H1 (cell line): ENCODE results near the gene PDE3A. TPM values are rescaled to one million over a fixed set of nuclear protein-coding genes. Genes with fewer than 3 reads are reported as not detected.

ENCODE experiments used
- CTCF ChIA-PET: fragments of 300-600 bp; sonication (Branson Sonifier 250); formaldehyde crosslinking; loops from one replicate; lab custom pipeline; 2021; ENCODE audit not compliant: partially characterized antibody; lab: Charles Lee
- POLR2A ChIA-PET: fragments of 300-600 bp; sonication (Branson Sonifier 250); formaldehyde crosslinking; loops from one replicate; lab custom pipeline; 2021; ENCODE audit warnings: inconsistent platforms; ENCODE audit not compliant: partially characterized antibody; lab: Charles Lee
- DNase-seq, 2 experiments: peaks; one replicate each; pipeline versions ENCODE4 v3.0.0 to v3.0.0-alpha.2; 2010 to 2022; ENCODE audit warnings: low spot score in 2 of 2, low read depth in 1 of 2, mixed read lengths in 1 of 2
- FAIRE-seq: peaks from 2 replicates; lab custom pipeline; 2011; peaks lifted over from hg19 to GRCh38; lab: Jason Lieb, UNC
- H2AFZ ChIP-seq: 2 replicates; pipeline ENCODE4 v1.8.1; 2012; ENCODE audit warnings: low read length, inconsistent platforms
- H2AK5ac ChIP-seq: 2 replicates; pipeline ENCODE4 v1.6.1; 2013; ENCODE audit warnings: low read depth, low read length
- H2BK120ac ChIP-seq: replicated peaks from 2 replicates; pipeline ENCODE3; 2013; ENCODE audit warnings: low read depth, low read length, inconsistent platforms
- H2BK12ac ChIP-seq: 2 replicates; pipeline ENCODE4 v1.6.1; 2013; ENCODE audit warnings: low read depth, low read length
- H2BK15ac ChIP-seq: 2 replicates; pipeline ENCODE4 v1.6.1; 2013; ENCODE audit warnings: low read length
- H2BK20ac ChIP-seq: 2 replicates; pipeline ENCODE4 v1.6.1; 2013; ENCODE audit warnings: low read length
- H2BK5ac ChIP-seq: 2 replicates; pipeline ENCODE4 v1.6.1; 2013; ENCODE audit warnings: low read depth, low read length
- H3K14ac ChIP-seq: 2 replicates; pipeline ENCODE4 v1.6.1; 2013; ENCODE audit warnings: inconsistent platforms; ENCODE audit not compliant: insufficient read length
- H3K18ac ChIP-seq: 2 replicates; pipeline ENCODE4 v1.6.1; 2013; ENCODE audit warnings: low read length; ENCODE audit errors: extremely low read depth
- H3K23ac ChIP-seq: 2 replicates; pipeline ENCODE4 v1.6.1; 2013; ENCODE audit warnings: inconsistent platforms; ENCODE audit not compliant: insufficient read length
- H3K23me2 ChIP-seq: 2 replicates; pipeline ENCODE4 v1.6.1; 2013; ENCODE audit warnings: low read depth, low read length
- H3K27ac ChIP-seq: 2 replicates; pipeline ENCODE4 v1.6.1; 2011; ENCODE audit warnings: low read depth, low read length, inconsistent platforms
- H3K27me3 ChIP-seq, 4 experiments: replicated peaks in 1 of 4; 1 replicate in 1 of 4; 2 replicates in 3 of 4; pipeline versions ENCODE4 v1.6.1 to v1.8.1; 2011 to 2013; ENCODE audit warnings: low read length in 3 of 4, mild to moderate bottlenecking in 3 of 4, inconsistent platforms in 2 of 4, mixed read lengths in 2 of 4, moderate library complexity in 1 of 4; ENCODE audit not compliant: control insufficient read depth in 3 of 4, insufficient read depth in 3 of 4; ENCODE audit errors: extremely low read depth in 1 of 4
- H3K36me3 ChIP-seq, 4 experiments: 2 replicates each; pipeline versions ENCODE4 v1.6.1 to v1.8.1; 2011 to 2013; ENCODE audit warnings: mild to moderate bottlenecking in 4 of 4, low read length in 3 of 4, moderate library complexity in 2 of 4, control low read depth in 1 of 4, inconsistent platforms in 1 of 4; ENCODE audit not compliant: insufficient read depth in 4 of 4, control insufficient read depth in 2 of 4
- H3K4ac ChIP-seq: replicated peaks from 2 replicates; pipeline ENCODE3; 2013; ENCODE audit warnings: low read length, low read depth, mixed read lengths, inconsistent platforms; ENCODE audit not compliant: insufficient read length
- H3K4me1 ChIP-seq, 4 experiments: replicated peaks in 1 of 4; 1 replicate in 1 of 4; 2 replicates in 3 of 4; pipeline versions ENCODE4 v1.6.1 to v1.8.1; 2011 to 2013; ENCODE audit warnings: low read length in 3 of 4, inconsistent platforms in 2 of 4, mixed read lengths in 1 of 4; ENCODE audit not compliant: insufficient read depth in 4 of 4, control insufficient read depth in 3 of 4
- H3K4me2 ChIP-seq, 2 experiments: 2 replicates each; pipeline versions ENCODE4 v1.6.1 to v1.8.1; 2011 to 2013; ENCODE audit warnings: low read depth in 2 of 2, low read length in 2 of 2, control low read depth in 1 of 2, inconsistent platforms in 1 of 2, mild to moderate bottlenecking in 1 of 2; ENCODE audit not compliant: insufficient read depth in 1 of 2
- H3K4me3 ChIP-seq, 4 experiments: fragments of 200-600, 300-600 bp in 1 of 4; sonication (generic), shearing (Covaris generic), sonication (Bioruptor Twin) in 1 of 4; 2 replicates each; pipeline versions ENCODE4 v1.5.1 to v1.8.1; 2011 to 2016; ENCODE audit warnings: low read length in 4 of 4, low read depth in 3 of 4, control low read depth in 2 of 4, inconsistent platforms in 2 of 4, mild to moderate bottlenecking in 2 of 4, mixed read lengths in 1 of 4, moderate library complexity in 1 of 4; ENCODE audit not compliant: insufficient read depth in 2 of 4; ENCODE audit errors: extremely low read depth in 1 of 4
- H3K56ac ChIP-seq: replicated peaks from 2 replicates; pipeline ENCODE3; 2013; ENCODE audit warnings: low read depth, mild to moderate bottlenecking, mixed read lengths, low read length, inconsistent platforms; ENCODE audit not compliant: insufficient read length
- H3K79me1 ChIP-seq: 2 replicates; pipeline ENCODE4 v1.6.1; 2013; ENCODE audit warnings: low read depth, low read length, control low read depth
- H3K79me2 ChIP-seq, 2 experiments: 2 replicates each; pipeline versions ENCODE4 v1.6.1 to v1.8.1; 2012 to 2013; ENCODE audit warnings: low read length in 2 of 2, mild to moderate bottlenecking in 2 of 2, inconsistent platforms in 1 of 2; ENCODE audit not compliant: insufficient read depth in 2 of 2, control insufficient read depth in 1 of 2
- H3K9ac ChIP-seq, 4 experiments: replicated peaks in 1 of 4; 1 replicate in 1 of 4; 2 replicates in 3 of 4; pipeline versions ENCODE4 v1.6.1 to v1.8.1; 2011 to 2013; ENCODE audit warnings: low read depth in 3 of 4, low read length in 3 of 4, control low read depth in 2 of 4, mild to moderate bottlenecking in 2 of 4, moderate library complexity in 2 of 4, inconsistent platforms in 1 of 4; ENCODE audit errors: extremely low read depth in 1 of 4
- H3K9me3 ChIP-seq, 2 experiments: 2 replicates each; pipeline versions ENCODE4 v1.6.1 to v1.8.1; 2012 to 2013; ENCODE audit warnings: mild to moderate bottlenecking in 2 of 2, moderate library complexity in 2 of 2, control low read depth in 1 of 2, inconsistent platforms in 1 of 2, low read depth in 1 of 2, low read length in 1 of 2, mixed read lengths in 1 of 2; ENCODE audit not compliant: insufficient read depth in 2 of 2
- H4K20me1 ChIP-seq, 2 experiments: replicated peaks in 1 of 2; 2 replicates each; pipeline versions ENCODE3 to v1.8.1; 2011 to 2013; ENCODE audit warnings: inconsistent platforms in 2 of 2, low read length in 2 of 2, mild to moderate bottlenecking in 1 of 2; ENCODE audit not compliant: insufficient read depth in 2 of 2, control insufficient read depth in 1 of 2
- H4K5ac ChIP-seq: 2 replicates; pipeline ENCODE4 v1.6.1; 2013; ENCODE audit warnings: low read length, low read depth, mixed read lengths, inconsistent platforms; ENCODE audit not compliant: insufficient read length
- H4K8ac ChIP-seq: 2 replicates; pipeline ENCODE4 v1.8.0; 2013; ENCODE audit warnings: mild to moderate bottlenecking, moderate library complexity, low read length, inconsistent platforms; ENCODE audit not compliant: insufficient read depth; ENCODE audit errors: extremely low read depth
- H4K91ac ChIP-seq: replicated peaks from 2 replicates; pipeline ENCODE3; 2013; ENCODE audit warnings: low read length, mixed read lengths, inconsistent platforms; ENCODE audit not compliant: insufficient read length
- BACH1 ChIP-seq: IDR thresholded peaks from 2 replicates; pipeline ENCODE4 v1.6.1; 2012; ENCODE audit warnings: low read length, improper control_type of control experiment
- EGR1 ChIP-seq: IDR thresholded peaks from 2 replicates; pipeline ENCODE4 v1.6.1; 2011; ENCODE audit warnings: low read depth, low read length, borderline replicate concordance
- KDM4A ChIP-seq: IDR thresholded peaks from one replicate; pipeline ENCODE4 v1.7.1; 2012; ENCODE audit warnings: low read depth, mild to moderate bottlenecking, moderate library complexity, low read length, inconsistent platforms; ENCODE audit not compliant: severe bottlenecking
- POLR2AphosphoS5 ChIP-seq: IDR thresholded peaks from 2 replicates; pipeline ENCODE4 v1.6.1; 2011; ENCODE audit warnings: low read depth, low read length
- RAD21 ChIP-seq, 2 experiments: IDR thresholded peaks in 1 of 2; conservative IDR thresholded peaks in 1 of 2; 2 replicates each; pipeline ENCODE4 v1.6.1; 2011; ENCODE audit warnings: low read depth in 2 of 2, low read length in 2 of 2, improper control_type of control experiment in 1 of 2, inconsistent platforms in 1 of 2, mild to moderate bottlenecking in 1 of 2, moderate library complexity in 1 of 2
- RXRA ChIP-seq: IDR thresholded peaks from 2 replicates; pipeline ENCODE4 v1.6.1; 2011; ENCODE audit warnings: low read depth, mild to moderate bottlenecking, low read length, moderate library complexity; ENCODE audit not compliant: insufficient read depth
- TEAD4 ChIP-seq: IDR thresholded peaks from 2 replicates; pipeline ENCODE4 v1.6.1; 2012; ENCODE audit warnings: low read depth, low read length, inconsistent platforms, mixed read lengths
- WGBS, 2 experiments: shearing (Covaris generic) in 1 of 2; methylation state at CpG; one replicate each; pipeline versions ENCODE4 v1.1.6 to v1.1.7; 2013 to 2015; ENCODE audit warnings: low lambda C conversion rate in 2 of 2, mixed read lengths in 2 of 2, inconsistent platforms in 1 of 2, low coverage in 1 of 2, missing lambda C conversion rate in 1 of 2; ENCODE audit not compliant: insufficient replicate concordance in 2 of 2, insufficient coverage in 1 of 2, insufficient read length in 1 of 2; ENCODE audit errors: extremely low coverage in 1 of 2, missing lambda C conversion rate in 1 of 2; 5-methylcytosine and 5-hydroxymethylcytosine counted together
- polyA plus RNA-seq, 7 experiments: library from polyadenylated mRNA; depleted of rRNA in 3 of 7; stranded (reverse) in 5 of 7; unstranded in 2 of 7; fragments of >200 nt in 5 of 7; fragments of 200-250 nt in 2 of 7; gene quantifications; 1 replicate in 5 of 7; 2 replicates in 1 of 7; 4 replicates in 1 of 7; pipeline versions ENCODE4 v1.2.1 to v1.2.3, GENCODE V29; 2011 to 2013; ENCODE audit warnings: missing spikeins in 2 of 7, mixed read lengths in 2 of 7
- total RNA-seq: library from RNA; stranded (reverse); fragmentation: NEBNext Ultra II Directional; extraction: Animal tissue kit (Norgen Biotek cat#: 25700); gene quantifications from 2 replicates; pipeline ENCODE4 v1.2.1, GENCODE V29; 2021
- TF ChIP-seq, protein P1 (sequence below): IDR thresholded peaks from 2 replicates; pipeline ENCODE4 v1.6.1; 2012; ENCODE audit warnings: inconsistent platforms

Gene PDE3A
- total and polyA plus RNA-seq, 2 of the 8 experiments (the other 6 are each of a cell fraction or from before 2014, with no cell fraction given): 1.4 to 3.4 TPM

DNA sequence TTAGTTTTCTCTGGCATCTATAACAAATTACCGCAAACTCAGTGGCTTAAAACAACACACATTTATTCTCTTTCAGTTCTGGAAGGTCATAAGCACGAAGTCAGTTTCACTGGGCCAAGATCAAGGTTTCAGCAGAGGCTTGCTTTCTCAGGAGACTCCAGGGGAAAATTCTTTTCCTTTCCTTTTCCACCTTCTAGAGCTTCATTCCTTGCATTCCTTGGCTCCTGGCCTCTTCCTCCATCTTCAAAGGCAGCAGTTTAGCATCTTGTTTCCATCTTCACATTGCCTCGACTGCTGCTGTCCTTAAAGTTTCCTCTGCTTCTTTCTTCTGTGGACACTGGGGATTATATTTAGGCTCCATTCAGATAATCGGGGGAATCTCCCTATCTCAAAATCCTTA, 106.1 kb downstream of the PDE3A start:
- H3K14ac ChIP-seq: no peak overlapping the region
- 0 out of 2 replicates have a peak, but pooled peaks have one; percentile 55 for TF ChIP-seq TEAD4
- TF ChIP-seq BACH1: no peak
- TF ChIP-seq EGR1: no peak
- no peak for TF ChIP-seq RXRA
- TF ChIP-seq KDM4A: no peak
- TF ChIP-seq POLR2AphosphoS5: no peak
- TF ChIP-seq RAD21 (IDR thresholded peaks at IDR 0.05 in 1 of 2, conservative IDR thresholded peaks at IDR 0.05 in 1 of 2; ENCODE audit: low read depth in 2 of 2, low read length in 2 of 2): no peak
- TF ChIP-seq, protein P1, sequence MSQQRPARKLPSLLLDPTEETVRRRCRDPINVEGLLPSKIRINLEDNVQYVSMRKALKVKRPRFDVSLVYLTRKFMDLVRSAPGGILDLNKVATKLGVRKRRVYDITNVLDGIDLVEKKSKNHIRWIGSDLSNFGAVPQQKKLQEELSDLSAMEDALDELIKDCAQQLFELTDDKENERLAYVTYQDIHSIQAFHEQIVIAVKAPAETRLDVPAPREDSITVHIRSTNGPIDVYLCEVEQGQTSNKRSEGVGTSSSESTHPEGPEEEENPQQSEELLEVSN: no peak
- H3K18ac ChIP-seq: no peak overlapping the region
- H3K4me3 ChIP-seq: no peak overlapping the region
- H3K4me1 ChIP-seq: no peaks in the 10 kb centered on the region
- no peak overlapping the region for H2AK5ac ChIP-seq
- POLR2A ChIA-PET: no interaction called here
- WGBS, 2 experiments: 88% methylated on average over 4 of the region's 4 CpGs; no CpG with 5 or more reads in 1 of the 2 experiments
- no peak overlapping the region for H4K8ac ChIP-seq
- H4K91ac ChIP-seq: no peak overlapping the region
- DNase-seq (no peak), FAIRE-seq (no peak)
- H2BK12ac ChIP-seq: no peak overlapping the region
- no peaks in the 10 kb centered on the region for H3K27me3 ChIP-seq
- H2AFZ ChIP-seq: no peak overlapping the region
- no peaks in the 10 kb centered on the region for H4K20me1 ChIP-seq
- no peaks in the 10 kb centered on the region for H3K79me2 ChIP-seq
- H3K79me1 ChIP-seq: no peaks in the 10 kb centered on the region
- peaks cover 0 to 5% of the 10 kb centered on the region in 2 experiments; a peak in 3 of 4 replicates for H3K9me3 ChIP-seq
- no peak overlapping the region for H2BK15ac ChIP-seq
- H2BK20ac ChIP-seq: no peak overlapping the region
- H3K23ac ChIP-seq: no peak overlapping the region
- H3K23me2 ChIP-seq: no peaks in the 10 kb centered on the region
- no peak overlapping the region for H3K4ac ChIP-seq
- no peak overlapping the region for H3K56ac ChIP-seq
- CTCF ChIA-PET: no interaction called here
- no peak overlapping the region for H3K27ac ChIP-seq
- H3K4me2 ChIP-seq: no peak overlapping the region
- H3K36me3 ChIP-seq: no peaks in the 10 kb centered on the region
- no peak overlapping the region for H3K9ac ChIP-seq
- H2BK5ac ChIP-seq: no peak overlapping the region
- no peak overlapping the region for H2BK120ac ChIP-seq
- no peak overlapping the region for H4K5ac ChIP-seq
